ENCODE data around the gene TUFM.
A peak's percentile ranks its signal among the peaks of the same experiment; 100 is the strongest.
"Not testable (repeated sequence)": the region's sequence is repeated elsewhere in the genome, so short reads cannot be mapped to it uniquely, and the experiment has no call there.

TUFM gene

DNA sequence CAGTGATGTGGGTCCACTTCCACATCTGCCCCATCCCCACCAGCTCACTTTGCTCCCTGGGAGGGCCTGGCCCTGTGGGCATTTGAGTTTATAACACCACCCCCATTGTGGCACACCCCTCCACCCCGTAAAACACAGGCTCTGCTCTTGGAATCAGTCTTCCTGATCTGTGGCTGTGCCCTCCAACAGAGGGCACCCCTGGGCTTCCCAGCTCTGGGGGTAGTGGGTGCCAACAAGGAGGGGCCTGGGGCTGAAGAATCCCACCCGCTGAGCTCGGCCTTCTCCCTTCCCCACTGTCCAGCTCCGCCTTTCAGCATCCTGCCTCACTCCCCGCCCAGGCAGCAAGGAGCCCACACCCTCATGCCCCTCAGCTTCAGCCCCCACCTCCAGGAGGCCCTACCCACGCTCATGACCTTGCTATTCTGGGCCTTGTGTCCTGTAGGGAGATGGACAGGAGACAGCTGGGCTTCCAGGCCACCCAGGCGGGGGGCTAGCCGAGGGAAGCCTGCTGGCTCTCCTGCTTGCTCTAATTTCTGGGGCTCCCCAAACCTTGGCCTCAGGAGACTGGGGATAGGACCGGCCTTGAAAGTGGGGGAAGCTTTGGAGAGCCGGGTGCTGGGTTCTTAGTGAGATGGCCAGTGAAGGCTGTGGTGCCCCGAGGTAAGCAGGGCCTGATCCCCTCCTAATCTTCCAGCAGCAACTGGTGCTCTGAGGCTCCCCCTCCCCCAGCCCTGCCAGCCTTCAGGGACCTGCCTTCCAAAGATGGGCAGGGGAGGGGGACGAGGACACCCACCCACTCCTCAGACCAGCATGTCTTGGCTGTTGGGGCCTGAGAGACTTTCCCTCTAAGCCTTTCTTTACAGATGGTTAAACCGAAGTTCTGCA is 29.2 kb upstream of the TUFM start:
- DNase-seq (ENCODE audit: low read depth in 2 of 3, low spot score in 2 of 3), result no peak

- no peak for DNase-seq (ENCODE audit: low read depth in 2 of 3, low spot score in 2 of 3)
Measured at GRCh38 chr16:28874406-28874805, 28.3 kb upstream of the TUFM start.

DNA sequence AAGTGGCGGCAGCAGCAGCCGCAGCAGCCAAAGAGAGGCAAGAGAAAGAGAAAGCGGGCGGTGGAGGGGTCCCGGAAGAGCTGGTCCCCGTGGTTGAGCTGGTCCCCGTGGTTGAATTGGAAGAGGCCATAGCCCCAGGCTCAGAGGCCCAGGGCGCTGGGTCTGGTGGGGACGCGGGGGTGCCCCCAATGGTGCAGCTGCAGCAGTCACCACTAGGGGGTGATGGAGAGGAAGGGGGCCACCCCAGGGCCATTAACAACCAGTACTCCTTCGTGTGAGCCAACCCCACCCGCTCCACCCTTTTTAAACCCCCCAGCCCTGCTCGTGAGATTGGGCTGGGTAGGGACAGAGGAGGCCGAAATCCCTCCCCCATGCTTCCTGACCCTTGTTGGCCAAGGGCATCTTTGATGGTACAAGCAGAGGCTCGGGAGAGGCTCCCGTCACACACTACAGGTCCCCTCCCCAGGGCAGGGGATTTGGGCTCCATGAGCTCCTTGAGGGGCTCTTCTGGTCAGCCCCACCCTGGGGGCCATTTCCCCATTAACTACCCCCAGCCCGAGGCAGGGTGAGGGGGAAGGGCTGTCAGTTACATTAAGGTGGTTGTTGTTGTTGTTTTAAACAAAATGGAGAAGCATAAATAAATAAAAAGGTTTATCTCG is 27.5 kb upstream of the TUFM start:
- peak in 2 of 3 experiments; percentile 37 to 41 for DNase-seq (ENCODE audit: low read depth in 2 of 3, low spot score in 2 of 3)

GRCh38 chr16:28872952-28873351 is 26.8 kb upstream of the TUFM start:
- no peak for DNase-seq (ENCODE audit: low read depth in 2 of 3, low spot score in 2 of 3)

GRCh38 chr16:28869201-28869600 is 23.1 kb upstream of the TUFM start:
- DNase-seq (ENCODE audit: low read depth in 2 of 3, low spot score in 2 of 3), result no peak

DNA sequence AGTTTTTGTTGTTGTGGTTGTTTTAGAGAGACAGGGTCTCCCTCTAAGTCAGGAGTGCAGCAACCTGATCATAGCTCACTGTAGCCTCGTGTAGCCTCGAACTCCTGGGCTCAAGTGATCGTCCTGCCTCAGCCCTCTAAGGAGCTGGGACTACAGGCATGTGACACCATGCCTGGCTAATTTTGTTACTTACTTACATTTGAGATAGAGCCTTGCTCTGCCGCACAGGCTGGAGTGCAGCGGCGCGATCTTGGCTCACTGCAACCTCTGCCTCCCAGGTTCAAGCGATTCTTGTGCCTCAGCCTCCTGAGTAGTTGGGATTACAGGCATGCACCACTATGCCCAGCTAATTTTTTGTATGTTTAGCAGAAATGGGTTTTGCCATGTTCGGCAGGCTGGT is 21.5 kb upstream of the TUFM start:
- DNase-seq (ENCODE audit: low read depth in 2 of 3, low spot score in 2 of 3), result not testable (repeated sequence)

DNA sequence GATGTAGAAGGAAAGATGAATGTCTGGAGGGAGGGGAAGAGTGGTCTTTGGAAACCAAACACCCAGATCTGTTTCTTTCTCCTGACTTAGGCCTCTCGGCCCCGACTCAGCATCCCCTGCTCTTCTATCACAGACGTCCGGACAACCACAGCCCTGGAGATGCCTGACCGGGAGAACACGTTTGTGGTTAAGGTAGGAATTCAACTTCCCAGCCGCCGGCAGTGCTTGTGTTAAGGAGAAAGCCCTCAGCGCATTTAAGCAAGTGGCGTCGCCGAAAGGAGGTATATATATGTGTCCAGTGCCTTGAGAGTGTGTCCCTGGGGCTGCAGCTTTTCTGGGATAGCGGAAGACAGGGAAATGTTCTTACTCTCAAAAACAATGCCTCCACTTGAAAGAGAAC is 21.1 kb upstream of the TUFM start:
- no peak for DNase-seq (ENCODE audit: low read depth in 2 of 3, low spot score in 2 of 3)

DNA sequence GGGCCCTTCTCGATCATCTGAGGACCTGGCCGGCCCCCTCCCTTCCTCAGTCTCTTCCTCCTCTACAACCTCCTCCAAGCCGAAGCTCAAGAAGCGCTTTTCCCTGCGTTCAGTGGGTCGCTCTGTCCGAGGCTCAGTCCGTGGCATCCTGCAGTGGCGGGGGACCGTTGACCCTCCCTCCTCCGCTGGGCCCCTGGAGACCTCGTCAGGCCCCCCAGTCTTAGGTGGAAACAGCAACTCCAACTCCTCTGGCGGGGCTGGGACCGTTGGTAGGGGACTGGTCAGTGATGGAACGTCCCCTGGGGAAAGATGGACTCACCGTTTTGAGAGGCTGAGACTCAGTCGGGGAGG is 20.3 kb upstream of the TUFM start:
- DNase-seq (ENCODE audit: low read depth in 2 of 3, low spot score in 2 of 3), result no peak

- DNase-seq (ENCODE audit: low read depth in 2 of 3, low spot score in 2 of 3), result no peak
Measured at GRCh38 chr16:28865722-28866453, 19.7 kb upstream of the TUFM start.

DNA sequence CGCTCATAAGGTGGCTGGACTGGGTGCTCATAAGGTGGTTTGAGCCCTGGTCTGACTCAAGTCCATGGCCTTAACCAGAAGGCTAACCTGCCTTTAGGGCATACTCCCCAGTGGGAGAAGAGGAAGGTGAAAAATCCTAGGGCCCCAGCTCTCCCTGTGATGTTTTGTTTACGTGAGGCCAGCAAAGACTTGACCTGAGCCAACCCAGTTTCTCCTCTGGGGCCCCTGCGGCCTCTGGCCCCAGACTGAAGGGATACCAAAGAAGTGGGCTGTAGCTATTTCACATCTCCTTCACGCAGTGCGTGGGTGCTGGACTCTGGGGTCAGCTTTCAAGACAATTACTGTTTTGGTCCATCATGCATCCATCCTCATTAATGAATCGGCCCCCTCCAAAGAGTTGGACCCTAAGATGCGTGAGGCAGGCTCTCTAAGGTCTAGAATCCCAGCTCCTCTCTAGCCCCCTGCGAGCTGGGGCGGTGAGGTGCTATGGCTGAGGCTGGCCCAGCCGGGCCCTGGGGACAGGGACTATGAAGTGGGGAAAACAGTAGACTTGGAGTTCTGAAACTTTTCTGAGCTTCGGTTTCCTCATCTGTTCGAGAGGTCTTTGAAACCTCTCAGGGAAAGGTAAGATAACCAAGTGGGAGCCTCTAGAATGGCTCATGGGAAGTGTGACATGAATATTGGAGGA is 19.0 kb upstream of the TUFM start:
- DNase-seq (ENCODE audit: low read depth in 2 of 3, low spot score in 2 of 3), result no peak

- no peak for DNase-seq (ENCODE audit: low read depth in 2 of 3, low spot score in 2 of 3)
Measured at GRCh38 chr16:28863929-28864793, 18.0 kb upstream of the TUFM start.

- DNase-seq (ENCODE audit: low read depth in 2 of 3, low spot score in 2 of 3), result no peak
Measured at GRCh38 chr16:28859326-28859725, 13.2 kb upstream of the TUFM start.

GRCh38 chr16:28858421-28858820 is 12.3 kb upstream of the TUFM start:
- DNase-seq (ENCODE audit: low read depth in 2 of 3, low spot score in 2 of 3), result no peak

DNA sequence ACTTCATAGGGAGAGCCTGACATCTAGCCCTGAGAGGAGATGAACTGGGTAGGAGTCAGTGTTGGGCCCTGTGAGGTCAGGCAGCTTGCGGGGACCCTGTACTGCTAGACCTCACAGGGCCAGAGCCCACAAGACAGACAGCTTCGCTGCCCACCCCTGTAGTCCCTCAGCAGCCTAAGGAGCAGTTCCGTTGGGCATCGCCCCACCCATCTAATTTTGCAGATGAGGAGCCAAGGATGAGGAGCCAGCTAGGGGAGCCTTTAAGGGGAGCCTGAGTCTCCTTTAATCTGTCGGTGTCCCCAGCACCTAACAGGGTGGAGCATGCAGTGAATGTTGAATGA is 755 bp upstream of the TUFM start:
- no peak for DNase-seq (ENCODE audit: low read depth in 2 of 3, low spot score in 2 of 3)

DNA sequence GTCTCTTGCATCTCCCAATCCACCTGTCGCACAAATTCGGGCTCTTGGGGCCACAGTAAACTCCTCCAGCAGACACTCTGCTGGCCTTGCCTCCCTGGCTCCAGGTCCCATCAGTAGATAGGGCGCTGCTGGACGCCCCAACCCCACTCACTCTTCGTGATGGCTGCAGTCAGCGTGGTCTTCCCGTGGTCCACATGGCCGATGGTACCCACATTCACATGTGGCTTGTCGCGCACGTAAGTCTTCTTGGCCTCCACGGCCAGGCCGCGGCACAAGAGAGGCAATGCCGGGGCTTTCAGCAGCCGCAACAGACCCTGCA is 428 bp downstream of the TUFM start:
- no peak for DNase-seq (ENCODE audit: low read depth in 2 of 3, low spot score in 2 of 3)

DNA sequence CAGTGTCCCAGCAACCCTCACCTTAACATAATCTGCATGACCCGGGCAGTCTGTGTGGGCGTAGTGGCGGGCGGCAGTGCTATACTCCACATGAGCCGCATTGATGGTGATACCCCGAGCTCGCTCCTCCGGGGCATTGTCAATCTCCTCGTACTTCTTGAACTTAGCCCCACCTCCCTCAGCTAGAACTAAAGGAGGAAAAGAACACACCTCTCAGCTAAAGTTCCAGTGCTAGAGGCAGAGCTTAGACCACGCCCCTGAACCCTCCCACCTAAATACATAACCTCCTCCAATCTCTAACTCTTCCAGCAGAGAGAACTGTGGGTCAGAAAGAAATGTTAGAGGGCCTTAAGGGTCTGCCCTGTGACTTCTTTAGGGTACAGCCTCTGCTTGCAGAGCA is 855 bp downstream of the TUFM start:
- no peak for DNase-seq (ENCODE audit: low read depth in 2 of 3, low spot score in 2 of 3)

DNA sequence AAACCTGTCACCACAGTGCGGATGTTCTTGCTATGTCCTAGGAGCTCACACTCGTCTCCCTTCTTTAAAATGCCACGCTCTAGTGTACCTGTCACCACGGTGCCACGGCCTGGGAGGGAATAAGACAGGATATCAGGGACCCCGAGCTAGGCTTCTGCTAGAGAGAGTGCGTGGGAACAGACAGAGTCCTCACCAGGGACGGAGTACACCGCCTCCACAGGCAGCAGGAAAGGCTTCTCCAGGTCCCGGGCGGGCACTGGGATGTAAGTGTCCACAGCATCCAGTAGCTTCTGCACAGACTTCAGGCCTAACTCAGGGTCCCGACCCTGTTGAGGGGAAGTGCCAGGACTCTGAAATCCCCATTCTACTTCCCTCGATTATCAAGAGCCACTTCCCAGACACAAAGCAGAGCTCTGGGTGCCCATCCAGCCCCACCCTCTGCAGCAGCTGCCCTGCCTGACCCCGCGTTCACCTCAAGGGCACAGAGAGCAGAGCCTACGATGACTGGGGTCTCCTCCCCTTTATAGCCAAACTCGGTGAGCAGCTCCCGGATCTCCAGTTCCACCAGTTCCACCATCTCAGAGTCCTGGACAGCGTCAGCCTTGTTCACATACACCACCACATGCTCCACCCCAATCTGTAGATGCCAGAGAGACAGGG is 1.8 kb downstream of the TUFM start:
- DNase-seq (ENCODE audit: low read depth in 2 of 3, low spot score in 2 of 3), result no peak

- no peak for DNase-seq (ENCODE audit: low read depth in 2 of 3, low spot score in 2 of 3)
Measured at GRCh38 chr16:28843766-28844165, 2.4 kb downstream of the TUFM start.

GRCh38 chr16:28842696-28843095 is 3.5 kb downstream of the TUFM start:
- DNase-seq (ENCODE audit: low read depth in 2 of 3, low spot score in 2 of 3), result no peak

DNA sequence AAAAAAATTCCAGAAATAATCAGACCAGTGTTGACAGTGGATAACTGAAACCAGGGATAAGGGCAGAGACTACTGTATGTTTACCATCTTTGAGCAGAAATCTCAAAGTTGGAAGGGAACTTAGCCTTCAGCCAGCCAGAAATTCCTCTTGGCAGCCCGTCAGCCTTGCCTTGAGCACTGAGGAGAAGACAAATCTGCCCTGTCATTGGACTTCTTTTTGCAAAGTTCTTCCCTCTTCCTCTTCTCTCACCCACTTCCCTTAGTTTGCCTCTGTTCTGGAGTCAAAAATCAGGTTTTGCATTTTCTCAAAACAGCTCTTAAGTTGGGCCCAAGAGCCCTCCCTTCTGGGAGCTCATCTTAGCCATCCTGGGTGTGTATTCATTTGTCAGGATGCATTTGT is 6.2 kb downstream of the TUFM start:
- DNase-seq (ENCODE audit: low read depth in 2 of 3, low spot score in 2 of 3), result no peak
